HepG2 (cell line): ENCODE measurements around the gene C19orf73. TPM values are rescaled to one million over a fixed set of nuclear protein-coding genes. Genes with fewer than 3 reads are reported as not detected.

Experiments used
- ATF1 ChIP-seq: IDR thresholded peaks from 2 replicates; pipeline ENCODE4 v1.6.1; 2016; ENCODE audit warnings: mild to moderate bottlenecking, control low read depth
- CC2D1A ChIP-seq: sonication (generic); formaldehyde crosslinking; IDR thresholded peaks from 2 replicates; pipeline ENCODE4 v1.8.1; 2023; ENCODE audit warnings: mild to moderate bottlenecking, missing genetic modification reagents
- CHD4 ChIP-seq: fragments of 200-600 bp; sonication (generic); IDR thresholded peaks from 2 replicates; pipeline ENCODE4 v1.7.0; 2017; ENCODE audit warnings: mild to moderate bottlenecking, low read length, borderline replicate concordance
- ELF1 ChIP-seq: sonication (generic); formaldehyde crosslinking; IDR thresholded peaks from 2 replicates; pipeline ENCODE4 v1.4.0; 2020; ENCODE audit warnings: missing genetic modification reagents
- GATAD2A ChIP-seq: IDR thresholded peaks from 2 replicates; pipeline ENCODE4 v1.6.1; 2016
- HDAC1 ChIP-seq: sonication (generic); formaldehyde crosslinking; IDR thresholded peaks from 2 replicates; pipeline ENCODE4 v1.5.1; 2020; ENCODE audit warnings: mild to moderate bottlenecking, missing genetic modification reagents
- HHEX ChIP-seq: IDR thresholded peaks from 2 replicates; pipeline ENCODE4 v1.6.1; 2016; ENCODE audit warnings: control low read depth
- MYC ChIP-seq: sonication (generic); formaldehyde crosslinking; IDR thresholded peaks from 2 replicates; pipeline ENCODE4 v1.9.0; 2021; ENCODE audit warnings: missing genetic modification reagents, borderline replicate concordance
- MZF1 ChIP-seq: sonication (generic); formaldehyde crosslinking; IDR thresholded peaks from 2 replicates; pipeline ENCODE4 v1.8.1; 2023; ENCODE audit warnings: mild to moderate bottlenecking, missing genetic modification reagents, borderline replicate concordance
- NR2F1 ChIP-seq, 2 experiments: fragments of 450-650 bp in 1 of 2; formaldehyde crosslinking in 1 of 2; IDR thresholded peaks; 2 replicates each; pipeline versions ENCODE4 v1.5.0 to v1.6.1; 2016 to 2020; ENCODE audit warnings: mild to moderate bottlenecking in 1 of 2, missing compliant biosample characterization in 1 of 2, missing genetic modification reagents in 1 of 2, moderate library complexity in 1 of 2
- PHF5A ChIP-seq: IDR thresholded peaks from one replicate; pipeline ENCODE4 v1.6.1; 2018; ENCODE audit warnings: low read depth, missing genetic modification reagents; ENCODE audit not compliant: unreplicated experiment
- POGZ ChIP-seq: sonication (generic); formaldehyde crosslinking; IDR thresholded peaks from 2 replicates; pipeline ENCODE4 v1.4.0; 2020; ENCODE audit warnings: mild to moderate bottlenecking, missing genetic modification reagents
- SRY ChIP-seq: sonication (generic); formaldehyde crosslinking; IDR thresholded peaks from 2 replicates; pipeline ENCODE4 v1.8.0; 2022; ENCODE audit warnings: mild to moderate bottlenecking, missing genetic modification reagents
- SSRP1 ChIP-seq: IDR thresholded peaks from 2 replicates; pipeline ENCODE4 v1.6.1; 2016; ENCODE audit warnings: control low read depth
- TAF15 ChIP-seq: fragments of 200-400 bp; formaldehyde crosslinking; IDR thresholded peaks from one replicate; pipeline ENCODE4 v1.6.1; 2018; ENCODE audit warnings: mild to moderate bottlenecking, low read depth, low read length; ENCODE audit not compliant: poor library complexity, severe bottlenecking
- U2AF2 ChIP-seq: fragments of 200-400 bp; formaldehyde crosslinking; IDR thresholded peaks from 2 replicates; pipeline ENCODE4 v1.6.1; 2017; ENCODE audit warnings: low read depth, mild to moderate bottlenecking, low read length
- ZFAT ChIP-seq: sonication (generic); formaldehyde crosslinking; conservative IDR thresholded peaks from 2 replicates; pipeline ENCODE4 v1.8.1; 2023; ENCODE audit warnings: missing genetic modification reagents, inconsistent platforms
- ZFP90 ChIP-seq: sonication (generic); formaldehyde crosslinking; IDR thresholded peaks from 2 replicates; pipeline ENCODE4 v1.8.0; 2022; ENCODE audit warnings: missing genetic modification reagents, mild to moderate bottlenecking, inconsistent platforms, borderline replicate concordance
- ZMYM4 ChIP-seq: sonication (generic); formaldehyde crosslinking; IDR thresholded peaks from 2 replicates; pipeline ENCODE4 v1.8.1; 2023; ENCODE audit warnings: mild to moderate bottlenecking, missing genetic modification reagents
- ZNF138 ChIP-seq: sonication (generic); formaldehyde crosslinking; IDR thresholded peaks from 2 replicates; pipeline ENCODE4 v1.5.0; 2020; ENCODE audit warnings: mild to moderate bottlenecking, low read depth, missing genetic modification reagents
- ZNF343 ChIP-seq: sonication (generic); formaldehyde crosslinking; IDR thresholded peaks from 2 replicates; pipeline ENCODE4 v1.4.0; 2020; ENCODE audit warnings: mild to moderate bottlenecking, missing genetic modification reagents
- ZNF430 ChIP-seq: sonication (generic); formaldehyde crosslinking; IDR thresholded peaks from 2 replicates; pipeline ENCODE4 v1.9.0; 2021; ENCODE audit warnings: mild to moderate bottlenecking, missing genetic modification reagents
- ZNF547 ChIP-seq: sonication (generic); formaldehyde crosslinking; IDR thresholded peaks from 2 replicates; pipeline ENCODE4 v1.5.1; 2020; ENCODE audit warnings: mild to moderate bottlenecking, missing genetic modification reagents
- ZNF577 ChIP-seq: sonication (generic); formaldehyde crosslinking; IDR thresholded peaks from 2 replicates; pipeline ENCODE4 v1.4.0; 2020; ENCODE audit warnings: mild to moderate bottlenecking, low read depth, missing genetic modification reagents, borderline replicate concordance
- ZNF75D ChIP-seq: sonication (generic); formaldehyde crosslinking; IDR thresholded peaks from 2 replicates; pipeline ENCODE4 v1.8.1; 2023; ENCODE audit warnings: missing genetic modification reagents, mild to moderate bottlenecking, borderline replicate concordance
- ZNF766 ChIP-seq: sonication (generic); formaldehyde crosslinking; IDR thresholded peaks from 2 replicates; pipeline ENCODE4 v1.5.0; 2020; ENCODE audit warnings: missing genetic modification reagents, borderline replicate concordance
- ZNF841 ChIP-seq: sonication (generic); formaldehyde crosslinking; IDR thresholded peaks from 2 replicates; pipeline ENCODE4 v1.8.1; 2023; ENCODE audit warnings: missing genetic modification reagents, borderline replicate concordance
- ZSCAN20 ChIP-seq: sonication (generic); formaldehyde crosslinking; IDR thresholded peaks from 2 replicates; pipeline ENCODE4 v1.4.0; 2020; ENCODE audit warnings: missing genetic modification reagents, mild to moderate bottlenecking, borderline replicate concordance
- polyA plus RNA-seq, 8 experiments: library from polyadenylated mRNA; depleted of rRNA in 3 of 8; stranded (reverse) in 7 of 8; unstranded in 1 of 8; fragments of >200 nt; fragmentation: Illumina TruSeq in 4 of 8; extraction: Trizol in 4 of 8; gene quantifications; 2 replicates each; pipeline versions ENCODE4 v1.2.1 to v1.2.3, GENCODE V29; 2011 to 2016; ENCODE audit warnings: low read depth in 4 of 8, missing spikeins in 1 of 8, mixed read lengths in 1 of 8; ENCODE audit not compliant: insufficient read depth in 1 of 8
- total RNA-seq, 5 experiments: library from RNA; depleted of rRNA; stranded (reverse); fragments of >200 nt; fragmentation: Illumina TruSeq; extraction: Trizol; gene quantifications; 2 replicates each; pipeline ENCODE4 v1.2.3, GENCODE V29; 2016; ENCODE audit warnings: low read depth in 1 of 5
- TF ChIP-seq, protein P1 (sequence below): sonication (generic); formaldehyde crosslinking; IDR thresholded peaks from 2 replicates; pipeline ENCODE4 v1.8.0; 2022; ENCODE audit warnings: mild to moderate bottlenecking, missing genetic modification reagents
- TF ChIP-seq, protein P2 (sequence below): sonication (generic); formaldehyde crosslinking; IDR thresholded peaks from 2 replicates; pipeline ENCODE4 v1.5.1; 2020; ENCODE audit warnings: missing genetic modification reagents, mild to moderate bottlenecking, borderline replicate concordance

The C19orf73 gene
- total and polyA plus RNA-seq, 2 of the 13 experiments (the other 11 are each of a cell fraction or from before 2014, with no cell fraction given) = 1.4 to 1.5 TPM

DNA sequence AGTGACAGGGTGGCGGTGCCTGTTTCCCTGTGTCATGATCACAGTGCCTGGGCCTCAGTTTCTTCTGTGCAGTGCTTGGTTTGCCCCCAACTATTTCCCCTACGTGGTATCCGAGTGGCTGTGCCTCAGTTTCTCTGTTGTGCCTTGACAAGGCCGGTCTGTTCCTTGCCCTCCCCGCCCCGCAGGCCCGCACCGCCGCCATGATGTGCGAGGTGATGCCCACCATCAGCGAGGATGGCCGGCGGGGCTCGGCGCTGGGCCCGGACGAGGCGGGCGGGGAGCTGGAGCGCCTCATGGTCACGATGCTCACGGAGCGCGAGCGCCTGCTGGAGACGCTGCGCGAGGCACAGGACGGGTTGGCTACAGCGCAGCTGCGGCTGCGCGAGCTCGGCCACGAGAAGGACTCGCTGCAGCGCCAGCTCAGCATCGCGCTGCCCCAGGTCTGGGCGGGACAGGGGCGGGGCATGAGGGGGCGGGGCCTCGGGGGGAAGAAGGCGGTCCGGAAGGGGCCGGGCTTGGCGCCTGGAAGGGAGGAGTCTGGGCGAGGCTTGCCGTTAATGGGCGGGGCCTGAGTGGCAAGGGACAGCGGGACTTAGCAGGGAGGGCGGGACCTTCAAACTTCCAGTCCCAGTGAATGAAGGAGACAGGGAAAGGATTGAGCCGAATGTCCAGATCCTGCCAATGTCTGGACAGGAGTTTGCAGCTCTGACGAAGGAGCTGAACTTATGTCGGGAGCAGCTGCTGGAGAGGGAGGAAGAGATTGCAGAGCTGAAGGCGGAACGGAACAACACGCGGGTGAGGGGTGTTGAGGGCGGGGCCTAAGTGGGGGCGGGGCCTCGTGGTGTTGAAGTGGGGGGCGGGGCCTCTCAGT is 9.0 kb upstream of the C19orf73 start (continued):
- TF ChIP-seq CHD4 (no peak), GATAD2A (CRISPR knock-in tag) (0 out of 2 replicates have a peak, but pooled peaks have one; percentile 36), ZNF547 (CRISPR knock-in tag) (peak; percentile 100), ZMYM4 (CRISPR knock-in tag) (peak; percentile 86), MYC (CRISPR knock-in tag) (peak; percentile 97), ZNF343 (CRISPR knock-in tag) (peak; percentile 97), ZNF841 (peak; percentile 97), ZFP90 (CRISPR knock-in tag) (peak; percentile 84; the same call in 1 of the 2 replicates), ZNF430 (CRISPR knock-in tag) (peak; percentile 100), CC2D1A (peak; percentile 99), U2AF2 (no peak), TAF15 (no peak), SRY (CRISPR knock-in tag) (peak; percentile 99), ATF1 (CRISPR knock-in tag) (no peak), POGZ (CRISPR knock-in tag) (peak; percentile 23; the same call in 1 of the 2 replicates), NR2F1 (CRISPR knock-in tag; IDR thresholded peaks at IDR 0.05) (no peak), ZNF577 (CRISPR knock-in tag) (peak; percentile 93; the same call in 1 of the 2 replicates), ZNF766 (CRISPR knock-in tag) (peak; percentile 99), HDAC1 (CRISPR knock-in tag) (peak; percentile 86), ELF1 (CRISPR knock-in tag) (no peak), ZNF75D (peak; percentile 98), HHEX (CRISPR knock-in tag) (no peak), ZFAT (CRISPR knock-in tag) (peak; percentile 73; the same call in 1 of the 2 replicates), MZF1 (0 out of 2 replicates have a peak, but pooled peaks have one; percentile 72), SSRP1 (CRISPR knock-in tag) (no peak), ZNF138 (CRISPR knock-in tag) (peak; percentile 97), PHF5A (CRISPR knock-in tag) (no peak), ZSCAN20 (CRISPR knock-in tag) (peak; percentile 98)
- TF ChIP-seq, protein P1, sequence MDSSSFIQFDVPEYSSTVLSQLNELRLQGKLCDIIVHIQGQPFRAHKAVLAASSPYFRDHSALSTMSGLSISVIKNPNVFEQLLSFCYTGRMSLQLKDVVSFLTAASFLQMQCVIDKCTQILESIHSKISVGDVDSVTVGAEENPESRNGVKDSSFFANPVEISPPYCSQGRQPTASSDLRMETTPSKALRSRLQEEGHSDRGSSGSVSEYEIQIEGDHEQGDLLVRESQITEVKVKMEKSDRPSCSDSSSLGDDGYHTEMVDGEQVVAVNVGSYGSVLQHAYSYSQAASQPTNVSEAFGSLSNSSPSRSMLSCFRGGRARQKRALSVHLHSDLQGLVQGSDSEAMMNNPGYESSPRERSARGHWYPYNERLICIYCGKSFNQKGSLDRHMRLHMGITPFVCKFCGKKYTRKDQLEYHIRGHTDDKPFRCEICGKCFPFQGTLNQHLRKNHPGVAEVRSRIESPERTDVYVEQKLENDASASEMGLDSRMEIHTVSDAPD (CRISPR knock-in tag) = peak; percentile 95; the same call in 1 of the 2 replicates
- TF ChIP-seq, protein P2, sequence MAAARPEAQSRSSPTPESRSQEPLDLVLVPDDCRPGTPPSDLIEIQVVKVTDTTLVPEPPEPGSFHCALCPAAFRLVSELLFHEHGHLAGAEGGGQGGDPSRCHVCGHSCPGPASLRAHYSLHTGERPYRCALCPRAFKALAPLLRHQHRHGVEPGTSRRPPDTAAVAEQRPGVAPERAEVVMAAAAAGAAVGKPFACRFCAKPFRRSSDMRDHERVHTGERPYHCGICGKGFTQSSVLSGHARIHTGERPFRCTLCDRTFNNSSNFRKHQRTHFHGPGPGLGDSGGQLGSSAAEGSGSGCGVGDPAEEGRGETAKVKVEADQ = peak; percentile 95
